ENCODE measurements around the gene CDK15. TPM values are rescaled to one million over a fixed set of nuclear protein-coding genes. Genes with fewer than 3 reads are reported as not detected.

CDK15 gene
- total and polyA plus RNA-seq, 2 experiments from 2014 or later: 0.27 TPM; not detected in 1

DNA sequence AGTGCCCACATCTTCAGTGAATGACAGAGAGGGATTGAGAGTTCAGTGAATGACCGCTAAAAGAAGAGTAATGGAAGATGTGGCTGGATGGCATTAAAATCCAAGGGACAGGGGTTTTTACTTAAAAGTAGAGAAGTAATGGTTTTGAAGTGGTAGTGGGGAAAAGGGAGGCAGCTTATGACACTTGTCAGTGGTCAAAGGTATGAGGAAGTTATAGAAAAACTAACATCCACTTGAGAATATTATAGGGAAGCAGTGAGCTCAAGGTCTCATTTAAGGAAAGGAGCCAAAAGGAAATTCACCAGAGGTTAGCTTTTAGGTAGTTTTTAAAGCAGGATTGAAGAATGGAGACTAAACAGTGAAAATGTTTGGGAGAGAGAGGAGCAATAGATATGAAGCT lies 24.3 kb downstream of the CDK15 start (continued):
- TF ChIP-seq, protein P1, sequence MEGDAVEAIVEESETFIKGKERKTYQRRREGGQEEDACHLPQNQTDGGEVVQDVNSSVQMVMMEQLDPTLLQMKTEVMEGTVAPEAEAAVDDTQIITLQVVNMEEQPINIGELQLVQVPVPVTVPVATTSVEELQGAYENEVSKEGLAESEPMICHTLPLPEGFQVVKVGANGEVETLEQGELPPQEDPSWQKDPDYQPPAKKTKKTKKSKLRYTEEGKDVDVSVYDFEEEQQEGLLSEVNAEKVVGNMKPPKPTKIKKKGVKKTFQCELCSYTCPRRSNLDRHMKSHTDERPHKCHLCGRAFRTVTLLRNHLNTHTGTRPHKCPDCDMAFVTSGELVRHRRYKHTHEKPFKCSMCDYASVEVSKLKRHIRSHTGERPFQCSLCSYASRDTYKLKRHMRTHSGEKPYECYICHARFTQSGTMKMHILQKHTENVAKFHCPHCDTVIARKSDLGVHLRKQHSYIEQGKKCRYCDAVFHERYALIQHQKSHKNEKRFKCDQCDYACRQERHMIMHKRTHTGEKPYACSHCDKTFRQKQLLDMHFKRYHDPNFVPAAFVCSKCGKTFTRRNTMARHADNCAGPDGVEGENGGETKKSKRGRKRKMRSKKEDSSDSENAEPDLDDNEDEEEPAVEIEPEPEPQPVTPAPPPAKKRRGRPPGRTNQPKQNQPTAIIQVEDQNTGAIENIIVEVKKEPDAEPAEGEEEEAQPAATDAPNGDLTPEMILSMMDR (conservative IDR thresholded peaks at IDR 0.05; ENCODE audit: low read depth in 2 of 2): no peak
- TF ChIP-seq NANOG (IDR thresholded peaks at IDR 0.05; ENCODE audit: borderline replicate concordance) (no peak), CREB1 (CRISPR knock-in tag; IDR thresholded peaks at IDR 0.05; ENCODE audit: low read depth) (no peak), JUNB (IDR thresholded peaks at IDR 0.05; ENCODE audit: unreplicated experiment) (no peak)
- TF ChIP-seq, protein P2, sequence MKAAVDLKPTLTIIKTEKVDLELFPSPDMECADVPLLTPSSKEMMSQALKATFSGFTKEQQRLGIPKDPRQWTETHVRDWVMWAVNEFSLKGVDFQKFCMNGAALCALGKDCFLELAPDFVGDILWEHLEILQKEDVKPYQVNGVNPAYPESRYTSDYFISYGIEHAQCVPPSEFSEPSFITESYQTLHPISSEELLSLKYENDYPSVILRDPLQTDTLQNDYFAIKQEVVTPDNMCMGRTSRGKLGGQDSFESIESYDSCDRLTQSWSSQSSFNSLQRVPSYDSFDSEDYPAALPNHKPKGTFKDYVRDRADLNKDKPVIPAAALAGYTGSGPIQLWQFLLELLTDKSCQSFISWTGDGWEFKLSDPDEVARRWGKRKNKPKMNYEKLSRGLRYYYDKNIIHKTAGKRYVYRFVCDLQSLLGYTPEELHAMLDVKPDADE (IDR thresholded peaks at IDR 0.05): no peak

DNA sequence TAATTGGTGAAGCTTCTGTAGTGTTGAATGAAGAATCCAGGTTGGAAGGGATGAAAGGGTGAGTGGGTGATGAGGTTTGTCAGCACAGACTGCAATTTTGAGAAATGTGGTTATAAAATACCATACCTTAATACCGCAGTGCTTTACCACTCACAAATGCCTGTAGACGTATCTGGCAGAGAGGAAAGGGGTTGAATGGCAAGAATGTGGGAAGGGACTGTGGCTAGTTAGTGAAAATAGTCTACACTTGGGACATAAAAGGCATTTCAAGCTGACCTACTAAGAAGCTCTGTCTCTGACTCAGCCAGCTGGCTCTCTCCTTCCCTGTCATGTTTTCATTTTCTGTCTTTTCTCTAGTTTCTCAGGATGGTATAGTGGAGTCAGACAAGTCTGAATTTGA lies 25.1 kb downstream of the CDK15 start:
- no peak overlapping the region for H3K27ac Mint-ChIP-seq
- DNase-seq (ENCODE audit: low spot score) (no peak), ATAC-seq (no peak)
- Histone ChIP-seq H2AFZ (no peak overlapping the region), H4K20me1 (replicated peaks; ENCODE audit: insufficient read depth) (no peaks in the 10 kb centered on the region), H3K27me3 (ENCODE audit: insufficient read depth) (no peaks in the 10 kb centered on the region), H3K4me2 (no peak overlapping the region), H3K4me1 (ENCODE audit: insufficient read depth) (no peaks in the 10 kb centered on the region), H3K27ac (ENCODE audit: low read depth) (no peak overlapping the region), H3F3A (replicated peaks; ENCODE audit: low read depth) (peaks cover 5% of the 10 kb centered on the region; the same call in 1 of the 2 replicates), H3K36me3 (ENCODE audit: insufficient read depth) (no peaks in the 10 kb centered on the region), H3K9me2 (ENCODE audit: insufficient read depth) (peaks cover 12% of the 10 kb centered on the region; the same call in 1 of the 2 replicates), H3K4me3 (no peak overlapping the region), H3K79me2 (replicated peaks; ENCODE audit: insufficient read depth) (no peaks in the 10 kb centered on the region)
- no peaks in the 10 kb centered on the region for H3K9me3 Mint-ChIP-seq
- no peaks in the 10 kb centered on the region for H3K4me1 Mint-ChIP-seq
- no peak overlapping the region for H3K4me3 Mint-ChIP-seq
- H3K27me3 Mint-ChIP-seq (ENCODE audit: insufficient read depth, low read depth, poor library complexity): no peaks in the 10 kb centered on the region
- no peaks in the 10 kb centered on the region for H3K36me3 Mint-ChIP-seq (ENCODE audit: low read depth)
- TF ChIP-seq ZNF331 (CRISPR knock-in tag; IDR thresholded peaks at IDR 0.05; ENCODE audit: low read depth) (no peak), EZH2 (IDR thresholded peaks at IDR 0.05; ENCODE audit: low read depth, unreplicated experiment) (no peak), CREB1 (CRISPR knock-in tag; IDR thresholded peaks at IDR 0.05; ENCODE audit: low read depth) (no peak), NANOG (IDR thresholded peaks at IDR 0.05; ENCODE audit: borderline replicate concordance) (no peak), EZH2phosphoT487 (IDR thresholded peaks at IDR 0.05; ENCODE audit: unreplicated experiment) (no peak), ZNF114 (CRISPR knock-in tag; IDR thresholded peaks at IDR 0.05) (no peak), POLR2AphosphoS5 (IDR thresholded peaks at IDR 0.05; ENCODE audit: low read depth) (no peak), JUNB (IDR thresholded peaks at IDR 0.05; ENCODE audit: unreplicated experiment) (no peak), STAT1 (IDR thresholded peaks at IDR 0.05; ENCODE audit: unreplicated experiment) (no peak)
- TF ChIP-seq, protein P3, sequence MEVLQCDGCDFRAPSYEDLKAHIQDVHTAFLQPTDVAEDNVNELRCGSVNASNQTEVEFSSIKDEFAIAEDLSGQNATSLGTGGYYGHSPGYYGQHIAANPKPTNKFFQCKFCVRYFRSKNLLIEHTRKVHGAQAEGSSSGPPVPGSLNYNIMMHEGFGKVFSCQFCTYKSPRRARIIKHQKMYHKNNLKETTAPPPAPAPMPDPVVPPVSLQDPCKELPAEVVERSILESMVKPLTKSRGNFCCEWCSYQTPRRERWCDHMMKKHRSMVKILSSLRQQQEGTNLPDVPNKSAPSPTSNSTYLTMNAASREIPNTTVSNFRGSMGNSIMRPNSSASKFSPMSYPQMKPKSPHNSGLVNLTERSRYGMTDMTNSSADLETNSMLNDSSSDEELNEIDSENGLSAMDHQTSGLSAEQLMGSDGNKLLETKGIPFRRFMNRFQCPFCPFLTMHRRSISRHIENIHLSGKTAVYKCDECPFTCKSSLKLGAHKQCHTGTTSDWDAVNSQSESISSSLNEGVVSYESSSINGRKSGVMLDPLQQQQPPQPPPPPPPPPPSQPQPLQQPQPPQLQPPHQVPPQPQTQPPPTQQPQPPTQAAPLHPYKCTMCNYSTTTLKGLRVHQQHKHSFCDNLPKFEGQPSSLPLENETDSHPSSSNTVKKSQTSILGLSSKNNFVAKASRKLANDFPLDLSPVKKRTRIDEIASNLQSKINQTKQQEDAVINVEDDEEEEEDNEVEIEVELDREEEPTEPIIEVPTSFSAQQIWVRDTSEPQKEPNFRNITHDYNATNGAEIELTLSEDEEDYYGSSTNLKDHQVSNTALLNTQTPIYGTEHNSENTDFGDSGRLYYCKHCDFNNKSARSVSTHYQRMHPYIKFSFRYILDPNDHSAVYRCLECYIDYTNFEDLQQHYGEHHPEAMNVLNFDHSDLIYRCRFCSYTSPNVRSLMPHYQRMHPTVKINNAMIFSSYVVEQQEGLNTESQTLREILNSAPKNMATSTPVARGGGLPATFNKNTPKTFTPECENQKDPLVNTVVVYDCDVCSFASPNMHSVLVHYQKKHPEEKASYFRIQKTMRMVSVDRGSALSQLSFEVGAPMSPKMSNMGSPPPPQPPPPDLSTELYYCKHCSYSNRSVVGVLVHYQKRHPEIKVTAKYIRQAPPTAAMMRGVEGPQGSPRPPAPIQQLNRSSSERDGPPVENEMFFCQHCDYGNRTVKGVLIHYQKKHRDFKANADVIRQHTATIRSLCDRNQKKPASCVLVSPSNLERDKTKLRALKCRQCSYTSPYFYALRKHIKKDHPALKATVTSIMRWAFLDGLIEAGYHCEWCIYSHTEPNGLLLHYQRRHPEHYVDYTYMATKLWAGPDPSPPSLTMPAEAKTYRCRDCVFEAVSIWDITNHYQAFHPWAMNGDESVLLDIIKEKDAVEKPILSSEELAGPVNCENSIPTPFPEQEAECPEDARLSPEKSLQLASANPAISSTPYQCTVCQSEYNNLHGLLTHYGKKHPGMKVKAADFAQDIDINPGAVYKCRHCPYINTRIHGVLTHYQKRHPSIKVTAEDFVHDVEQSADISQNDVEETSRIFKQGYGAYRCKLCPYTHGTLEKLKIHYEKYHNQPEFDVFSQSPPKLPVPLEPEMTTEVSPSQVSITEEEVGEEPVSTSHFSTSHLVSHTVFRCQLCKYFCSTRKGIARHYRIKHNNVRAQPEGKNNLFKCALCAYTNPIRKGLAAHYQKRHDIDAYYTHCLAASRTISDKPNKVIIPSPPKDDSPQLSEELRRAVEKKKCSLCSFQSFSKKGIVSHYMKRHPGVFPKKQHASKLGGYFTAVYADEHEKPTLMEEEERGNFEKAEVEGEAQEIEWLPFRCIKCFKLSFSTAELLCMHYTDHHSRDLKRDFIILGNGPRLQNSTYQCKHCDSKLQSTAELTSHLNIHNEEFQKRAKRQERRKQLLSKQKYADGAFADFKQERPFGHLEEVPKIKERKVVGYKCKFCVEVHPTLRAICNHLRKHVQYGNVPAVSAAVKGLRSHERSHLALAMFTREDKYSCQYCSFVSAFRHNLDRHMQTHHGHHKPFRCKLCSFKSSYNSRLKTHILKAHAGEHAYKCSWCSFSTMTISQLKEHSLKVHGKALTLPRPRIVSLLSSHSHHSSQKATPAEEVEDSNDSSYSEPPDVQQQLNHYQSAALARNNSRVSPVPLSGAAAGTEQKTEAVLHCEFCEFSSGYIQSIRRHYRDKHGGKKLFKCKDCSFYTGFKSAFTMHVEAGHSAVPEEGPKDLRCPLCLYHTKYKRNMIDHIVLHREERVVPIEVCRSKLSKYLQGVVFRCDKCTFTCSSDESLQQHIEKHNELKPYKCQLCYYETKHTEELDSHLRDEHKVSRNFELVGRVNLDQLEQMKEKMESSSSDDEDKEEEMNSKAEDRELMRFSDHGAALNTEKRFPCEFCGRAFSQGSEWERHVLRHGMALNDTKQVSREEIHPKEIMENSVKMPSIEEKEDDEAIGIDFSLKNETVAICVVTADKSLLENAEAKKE (CRISPR knock-in tag; IDR thresholded peaks at IDR 0.05): no peak
- TF ChIP-seq, protein P2 (IDR thresholded peaks at IDR 0.05): no peak
